HG03159 (cell line): ENCODE data around the gene BCS1L.

Source experiments
- ATAC-seq: cut with Tn5 transposase; IDR thresholded peaks from one replicate; pipeline ENCODE4 v1.9.1; 2021; ENCODE audit warnings: mild to moderate bottlenecking, moderate library complexity; ENCODE audit not compliant: unreplicated experiment

The BCS1L gene

GRCh38 chr2:218659258-218659987 lies at the start of gene BCS1L, which contains the start of gene ZNF142:
Gene BCS1L (plus strand): TSS chr2:218659683. CDS start chr2:218660988, 1,305 bp downstream.
Gene ZNF142 (minus strand): TSS chr2:218659623. CDS start chr2:218656429, 3,194 bp downstream.
- ATAC-seq: peak; percentile 89

GRCh38 chr2:218615868-218616315 lies 43.6 kb upstream of the BCS1L start:
- no peak for ATAC-seq

GRCh38 chr2:218618102-218618860 lies 41.2 kb upstream of the BCS1L start:
- no peak for ATAC-seq

- ATAC-seq: no peak
Observed at GRCh38 chr2:218621007-218621406, 38.5 kb upstream of the BCS1L start.

GRCh38 chr2:218622606-218623365 lies 36.7 kb upstream of the BCS1L start:
- no peak for ATAC-seq

- no peak for ATAC-seq
Observed at GRCh38 chr2:218623366-218623705, 36.1 kb upstream of the BCS1L start.

- no peak for ATAC-seq
Observed at GRCh38 chr2:218626369-218626768, 33.1 kb upstream of the BCS1L start.

GRCh38 chr2:218627939-218628338 lies 31.5 kb upstream of the BCS1L start:
- ATAC-seq: no peak

- no peak for ATAC-seq
Observed at GRCh38 chr2:218631837-218632236, 27.6 kb upstream of the BCS1L start.

GRCh38 chr2:218635719-218636118 lies 23.8 kb upstream of the BCS1L start:
- ATAC-seq: no peak

- no peak for ATAC-seq
Observed at GRCh38 chr2:218638372-218638771, 21.1 kb upstream of the BCS1L start.

GRCh38 chr2:218642121-218642656 lies 17.3 kb upstream of the BCS1L start:
- ATAC-seq: no peak

GRCh38 chr2:218642786-218643185 lies 16.7 kb upstream of the BCS1L start:
- no peak for ATAC-seq

GRCh38 chr2:218643751-218644310 lies 15.7 kb upstream of the BCS1L start:
- no peak for ATAC-seq

GRCh38 chr2:218644721-218645120 lies 14.8 kb upstream of the BCS1L start:
- ATAC-seq: no peak

- peak; percentile 47 for ATAC-seq
Observed at GRCh38 chr2:218645126-218645525, 14.4 kb upstream of the BCS1L start.

GRCh38 chr2:218648088-218648786 lies 11.2 kb upstream of the BCS1L start:
- ATAC-seq: peak; percentile 48

GRCh38 chr2:218648787-218649100 lies 10.7 kb upstream of the BCS1L start:
- no peak for ATAC-seq

- ATAC-seq: no peak
Observed at GRCh38 chr2:218655751-218656150, 3.7 kb upstream of the BCS1L start.

GRCh38 chr2:218658671-218659257 lies 719 bp upstream of the BCS1L start:
- ATAC-seq: peak; percentile 42
